Keratinocyte (primary cell): ENCODE measurements around the gene GSK3A. TPM values are rescaled to one million over a fixed set of nuclear protein-coding genes. Genes with fewer than 3 reads are reported as not detected.

ENCODE experiments used
- DNase-seq: peaks from one replicate; pipeline ENCODE4 v3.0.0-alpha.2; 2011; ENCODE audit warnings: low read depth, missing footprints, low spot score
- FAIRE-seq: peaks from 2 replicates; lab custom pipeline; 2011; peaks lifted over from hg19 to GRCh38; lab: Jason Lieb, UNC
- H2AFZ ChIP-seq: 2 replicates; pipeline ENCODE4 v1.6.0; 2012; ENCODE audit warnings: low read length, control low read depth, inconsistent platforms; ENCODE audit not compliant: control insufficient read depth
- H3K27ac ChIP-seq: 2 replicates; pipeline ENCODE4 v1.5.1; 2011; ENCODE audit warnings: low read length; ENCODE audit not compliant: control insufficient read depth, insufficient read depth
- H3K27me3 ChIP-seq: 3 replicates; pipeline ENCODE4 v1.6.0; 2011; ENCODE audit warnings: low read length; ENCODE audit not compliant: control insufficient read depth, insufficient read depth; ENCODE audit errors: extremely low read depth
- H3K36me3 ChIP-seq, 2 experiments: 2 replicates in 1 of 2; 3 replicates in 1 of 2; pipeline ENCODE4 v1.5.1; 2011; ENCODE audit warnings: low read length in 2 of 2, mild to moderate bottlenecking in 1 of 2; ENCODE audit not compliant: control insufficient read depth in 2 of 2, insufficient read depth in 2 of 2; ENCODE audit errors: extremely low read depth in 1 of 2
- H3K4me1 ChIP-seq: 3 replicates; pipeline ENCODE4 v1.5.1; 2011; ENCODE audit warnings: low read length; ENCODE audit not compliant: control insufficient read depth, insufficient read depth; ENCODE audit errors: extremely low read depth
- H3K4me2 ChIP-seq: 3 replicates; pipeline ENCODE4 v1.6.0; 2011; ENCODE audit warnings: low read depth, low read length; ENCODE audit not compliant: control insufficient read depth, insufficient read depth; ENCODE audit errors: extremely low read depth
- H3K4me3 ChIP-seq, 3 experiments: fragments of 200-600 bp in 1 of 3; sonication (generic) in 1 of 3; 2 replicates in 2 of 3; 3 replicates in 1 of 3; pipeline ENCODE4 v1.5.1; 2011 to 2016; ENCODE audit warnings: low read length in 3 of 3, mild to moderate bottlenecking in 3 of 3, control low read depth in 2 of 3, inconsistent platforms in 1 of 3, low read depth in 1 of 3, mixed read lengths in 1 of 3, mixed run types in 1 of 3, moderate library complexity in 1 of 3; ENCODE audit not compliant: control insufficient read depth in 2 of 3, insufficient read depth in 2 of 3; ENCODE audit errors: extremely low read depth in 1 of 3
- H3K79me2 ChIP-seq: 2 replicates; pipeline ENCODE4 v1.6.0; 2012; ENCODE audit warnings: low read length; ENCODE audit not compliant: control insufficient read depth, insufficient read depth
- H3K9ac ChIP-seq: 3 replicates; pipeline ENCODE4 v1.6.0; 2011; ENCODE audit warnings: low read length; ENCODE audit not compliant: control insufficient read depth, insufficient read depth; ENCODE audit errors: extremely low read depth
- H3K9me1 ChIP-seq: 3 replicates; pipeline ENCODE4 v1.6.0; 2011; ENCODE audit warnings: low read length; ENCODE audit not compliant: control insufficient read depth, insufficient read depth; ENCODE audit errors: extremely low read depth
- H3K9me3 ChIP-seq: 2 replicates; pipeline ENCODE4 v1.5.1; 2012; ENCODE audit warnings: low read depth, low read length; ENCODE audit not compliant: control insufficient read depth
- H4K20me1 ChIP-seq: 3 replicates; pipeline ENCODE4 v1.6.0; 2011; ENCODE audit warnings: low read length; ENCODE audit not compliant: control insufficient read depth, insufficient read depth; ENCODE audit errors: extremely low read depth
- EZH2 ChIP-seq: IDR thresholded peaks from one replicate; pipeline ENCODE4 v1.6.1; 2012; ENCODE audit warnings: inconsistent platforms, mild to moderate bottlenecking, low read length, moderate library complexity
- dilution Hi-C: fragments of 300-500 bp; cut with MboI; formaldehyde crosslinking; loops from one replicate; pipeline ENCODE4 v1.7.0; 2020; ENCODE audit warnings: low sequenced_read_pairs; ENCODE audit not compliant: extremely low pct_ligation_motif_present
- polyA plus RNA-seq, 5 experiments: library from polyadenylated mRNA; depleted of rRNA in 3 of 5; stranded (reverse) in 3 of 5; stranded (forward) in 1 of 5; unstranded in 1 of 5; fragments of >200 nt; gene quantifications; 1 replicate in 1 of 5; 2 replicates in 3 of 5; 3 replicates in 1 of 5; pipeline versions ENCODE4 v1.2.1 to v1.2.3, GENCODE V29; 2011 to 2012; ENCODE audit warnings: missing spikeins in 2 of 5, low read depth in 1 of 5, low replicate concordance in 1 of 5
- TF ChIP-seq, protein P1 (sequence below), 3 experiments: IDR thresholded peaks in 1 of 3; conservative IDR thresholded peaks in 1 of 3; optimal IDR thresholded peaks in 1 of 3; 2 replicates in 2 of 3; 3 replicates in 1 of 3; pipeline versions ENCODE3 to v1.5.1; 2011; ENCODE audit warnings: low read length in 3 of 3, mild to moderate bottlenecking in 3 of 3, moderate library complexity in 2 of 3, control low read depth in 1 of 3, inconsistent platforms in 1 of 3; ENCODE audit not compliant: insufficient read depth in 2 of 3; ENCODE audit errors: extremely low read depth in 1 of 3

The GSK3A gene
- polyA plus RNA-seq, 1 donor (not counting 4 experiments of a cell fraction or from before 2014, with no cell fraction given): 36.9 TPM

DNA sequence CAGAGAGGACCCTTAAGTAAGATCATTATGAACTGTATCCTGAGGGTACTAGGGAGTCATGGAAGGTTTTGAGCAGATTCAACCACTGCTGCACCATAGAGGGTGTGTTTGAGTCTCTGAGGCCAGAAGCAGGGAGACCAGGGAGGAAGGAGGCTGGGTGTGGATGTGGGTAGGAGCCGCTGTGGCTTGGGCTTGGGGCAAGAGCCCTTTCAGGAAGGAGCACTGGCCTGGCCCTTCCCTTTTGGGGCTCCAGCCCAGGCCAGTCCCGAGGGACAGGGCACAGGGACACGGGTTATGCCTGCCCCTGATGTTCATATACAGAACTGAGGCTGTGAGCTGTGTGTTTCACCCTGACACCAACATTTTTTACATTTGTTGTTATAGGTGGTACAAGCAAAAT lies 33.9 kb upstream of the GSK3A start:
- H4K20me1 ChIP-seq: no peaks in the 10 kb centered on the region
- DNase-seq (no peak), FAIRE-seq (peak; percentile 55)
- dilution Hi-C loops: no loop called here
- H3K36me3 ChIP-seq: peaks cover 21 to 39% of the 10 kb centered on the region in 2 experiments
- no peaks in the 10 kb centered on the region for H3K9me3 ChIP-seq
- H3K4me3 ChIP-seq: no peak overlapping the region
- peaks cover 65% of the 10 kb centered on the region for H3K79me2 ChIP-seq
- no peaks in the 10 kb centered on the region for H3K27me3 ChIP-seq
- H3K4me1 ChIP-seq: peaks cover 54% of the 10 kb centered on the region
- peak overlapping the region; percentile 19 for H3K4me2 ChIP-seq
- H3K9ac ChIP-seq: peak overlapping the region; percentile 31
- no peak for TF ChIP-seq EZH2
- TF ChIP-seq, protein P1, sequence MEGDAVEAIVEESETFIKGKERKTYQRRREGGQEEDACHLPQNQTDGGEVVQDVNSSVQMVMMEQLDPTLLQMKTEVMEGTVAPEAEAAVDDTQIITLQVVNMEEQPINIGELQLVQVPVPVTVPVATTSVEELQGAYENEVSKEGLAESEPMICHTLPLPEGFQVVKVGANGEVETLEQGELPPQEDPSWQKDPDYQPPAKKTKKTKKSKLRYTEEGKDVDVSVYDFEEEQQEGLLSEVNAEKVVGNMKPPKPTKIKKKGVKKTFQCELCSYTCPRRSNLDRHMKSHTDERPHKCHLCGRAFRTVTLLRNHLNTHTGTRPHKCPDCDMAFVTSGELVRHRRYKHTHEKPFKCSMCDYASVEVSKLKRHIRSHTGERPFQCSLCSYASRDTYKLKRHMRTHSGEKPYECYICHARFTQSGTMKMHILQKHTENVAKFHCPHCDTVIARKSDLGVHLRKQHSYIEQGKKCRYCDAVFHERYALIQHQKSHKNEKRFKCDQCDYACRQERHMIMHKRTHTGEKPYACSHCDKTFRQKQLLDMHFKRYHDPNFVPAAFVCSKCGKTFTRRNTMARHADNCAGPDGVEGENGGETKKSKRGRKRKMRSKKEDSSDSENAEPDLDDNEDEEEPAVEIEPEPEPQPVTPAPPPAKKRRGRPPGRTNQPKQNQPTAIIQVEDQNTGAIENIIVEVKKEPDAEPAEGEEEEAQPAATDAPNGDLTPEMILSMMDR (optimal IDR thresholded peaks at IDR 0.05 in 1 of 3, IDR thresholded peaks at IDR 0.05 in 1 of 3, conservative IDR thresholded peaks at IDR 0.05 in 1 of 3; ENCODE audit: extremely low read depth in 1 of 3, insufficient read depth in 2 of 3, low read length in 3 of 3): no peak
- no peak overlapping the region for H2AFZ ChIP-seq
- H3K9me1 ChIP-seq: peaks cover 5% of the 10 kb centered on the region
- peak overlapping the region; percentile 72 for H3K27ac ChIP-seq

- peak overlapping the region; percentile 43 for H3K4me2 ChIP-seq
Measured at GRCh38 chr19:42275517-42275916, 33.1 kb upstream of the GSK3A start.

More at GRCh38 chr19:42275517-42275916, 33.1 kb upstream of the GSK3A start:
- Histone ChIP-seq H3K36me3 (peaks cover 21 to 40% of the 10 kb centered on the region in 2 experiments), H3K9me1 (peaks cover 5% of the 10 kb centered on the region), H3K9me3 (no peaks in the 10 kb centered on the region), H3K27ac (no peak overlapping the region), H3K9ac (no peak overlapping the region), H3K4me3 (no peak overlapping the region), H3K27me3 (no peaks in the 10 kb centered on the region), H3K79me2 (peaks cover 69% of the 10 kb centered on the region), H3K4me1 (peaks cover 59% of the 10 kb centered on the region), H4K20me1 (no peaks in the 10 kb centered on the region), H2AFZ (no peak overlapping the region)
- dilution Hi-C loops: no loop called here
- no peak for DNase-seq
- FAIRE-seq: no peak
- no peak for TF ChIP-seq EZH2
- TF ChIP-seq, protein P1 (optimal IDR thresholded peaks at IDR 0.05 in 1 of 3, IDR thresholded peaks at IDR 0.05 in 1 of 3, conservative IDR thresholded peaks at IDR 0.05 in 1 of 3; ENCODE audit: extremely low read depth in 1 of 3, insufficient read depth in 2 of 3, low read length in 3 of 3): no peak
